Body of pancreas (tissue), 4 donors: Measurements from ENCODE around the gene USP10. TPM values are rescaled to one million over a fixed set of nuclear protein-coding genes. Genes with fewer than 3 reads are reported as not detected.

Experiments
- ATAC-seq: fragments of 150-250 bp; one replicate; pipeline ENCODE4 v1.9.1; 2016
- DNase-seq, 4 donors: peaks; one replicate each; pipeline ENCODE4 v3.0.0-alpha.2; 2019
- H3K27ac ChIP-seq, 4 donors: fragments of 200-600 bp; sonication (generic); 1 replicate in 3 of 4; 2 replicates in 1 of 4; pipeline versions ENCODE4 v1.5.1 to v1.6.1; 2016 to 2019; ENCODE audit warnings: mild to moderate bottlenecking in 1 of 4, mixed read lengths in 1 of 4, moderate library complexity in 1 of 4
- H3K27me3 ChIP-seq, 2 donors: fragments of 200-600 bp; sonication (generic); one replicate each; pipeline ENCODE4 v1.6.0; 2016; ENCODE audit warnings: mild to moderate bottlenecking in 1 of 2
- H3K36me3 ChIP-seq, 2 donors: fragments of 200-600 bp; sonication (generic); replicated peaks in 1 of 2; 2 replicates each; pipeline ENCODE4 v1.5.1; 2016; ENCODE audit warnings: low read depth in 2 of 2; ENCODE audit not compliant: insufficient read depth in 1 of 2
- H3K4me1 ChIP-seq: fragments of 200-600 bp; sonication (generic); one replicate; pipeline ENCODE4 v1.6.0; 2016
- H3K4me3 ChIP-seq, 2 donors: fragments of 200-600 bp; sonication (generic); 1 replicate in 1 of 2; 2 replicates in 1 of 2; pipeline ENCODE4 v1.5.1; 2016 to 2019
- H3K9me3 ChIP-seq, 3 donors: fragments of 200-600 bp; sonication (generic); 1 replicate in 2 of 3; 2 replicates in 1 of 3; pipeline ENCODE4 v1.5.1; 2016
- CTCF ChIP-seq, 7 experiments: fragments of 450-650 bp in 4 of 7; fragments of 200-600 bp in 3 of 7; sonication (generic) in 3 of 7; IDR thresholded peaks; one replicate each; pipeline ENCODE4 v1.5.1; 2016 to 2019; ENCODE audit warnings: antibody characterized with exemption in 7 of 7
- POLR2A ChIP-seq, 3 donors: fragments of 450-650 bp; IDR thresholded peaks; one replicate each; pipeline ENCODE4 v1.6.1; 2016; ENCODE audit warnings: antibody characterized with exemption in 3 of 3, mild to moderate bottlenecking in 2 of 3
- WGBS, 2 donors: methylation state at CpG; one replicate each; pipeline ENCODE4 v1.1.5; 2017; 5-methylcytosine and 5-hydroxymethylcytosine counted together
- intact Hi-C: fragments of 100-400 bp; cut with DNase I; formaldehyde crosslinking; loops from one replicate; pipeline ENCODE4 v1.15.1; 2023
- total RNA-seq, 2 donors: library from RNA; depleted of rRNA; stranded (reverse); fragments of >200 nt; gene quantifications; one replicate each; pipeline ENCODE4 v1.1.0, GENCODE V29; 2016

Gene USP10
- total RNA-seq, 2 donors from 2014 or later = 24.6 to 32.3 TPM

GRCh38 chr16:84749072-84749471 lies 49.3 kb downstream of the USP10 start:
- H3K9me3 ChIP-seq = no peaks in the 10 kb centered on the region
- ATAC-seq = no peak
- peaks cover 0 to 3% of the 10 kb centered on the region in 2 donors for H3K36me3 ChIP-seq
- H3K4me3 ChIP-seq = no peak overlapping the region
- H3K27me3 ChIP-seq = no peaks in the 10 kb centered on the region
- peaks cover 5% of the 10 kb centered on the region for H3K4me1 ChIP-seq
- intact Hi-C loops = no loop called here
- no peak overlapping the region for H3K27ac ChIP-seq
- no peak for TF ChIP-seq POLR2A (IDR thresholded peaks at IDR 0.05)
- TF ChIP-seq CTCF (IDR thresholded peaks at IDR 0.05) = no peak
- 95 to 96% methylated on average over 2 of the region's 2 CpGs for WGBS, 2 donors
- no peak for DNase-seq

GRCh38 chr16:84749815-84750214 lies 50.0 kb downstream of the USP10 start:
- Histone ChIP-seq H3K4me3 (no peak overlapping the region), H3K9me3 (no peaks in the 10 kb centered on the region), H3K4me1 (peaks cover 13% of the 10 kb centered on the region), H3K36me3 (peaks cover 0 to 3% of the 10 kb centered on the region in 2 donors), H3K27me3 (no peaks in the 10 kb centered on the region), H3K27ac (no peak overlapping the region)
- DNase-seq (no peak), ATAC-seq (no peak)
- TF ChIP-seq POLR2A (IDR thresholded peaks at IDR 0.05) (no peak), CTCF (IDR thresholded peaks at IDR 0.05) (no peak)
- 51 to 67% methylated on average over 7 to 8 of the region's 8 CpGs for WGBS, 2 donors
- intact Hi-C loops = loop anchor here (5.0 kb wide), 1 partner anchor 197 kb away; no protein-coding TSS in a partner anchor

GRCh38 chr16:84750575-84750974 lies 50.8 kb downstream of the USP10 start:
- Histone ChIP-seq H3K9me3 (no peaks in the 10 kb centered on the region), H3K27me3 (no peaks in the 10 kb centered on the region), H3K27ac (no peak overlapping the region), H3K4me3 (no peak overlapping the region), H3K36me3 (peaks cover 0 to 3% of the 10 kb centered on the region in 2 donors), H3K4me1 (peaks cover 14% of the 10 kb centered on the region)
- TF ChIP-seq CTCF (IDR thresholded peaks at IDR 0.05) = no peak
- TF ChIP-seq POLR2A (IDR thresholded peaks at IDR 0.05) = no peak
- 88% methylated on average over 4 of the region's 4 CpGs for WGBS, 2 donors
- intact Hi-C loops = loop anchor here (5.0 kb wide), 1 partner anchor 197 kb away; no protein-coding TSS in a partner anchor
- no peak for ATAC-seq
- no peak for DNase-seq

GRCh38 chr16:84751241-84751640 lies 51.4 kb downstream of the USP10 start:
- intact Hi-C loops = loop anchor here (5.0 kb wide), 1 partner anchor 196 kb away; no protein-coding TSS in a partner anchor
- peak overlapping the region in 1 of 4 donors; percentile 5 for H3K27ac ChIP-seq
- peaks cover 0 to 3% of the 10 kb centered on the region in 2 donors for H3K36me3 ChIP-seq
- DNase-seq (peak in 1 of 4 donors; percentile 26), ATAC-seq (no peak)
- no peaks in the 10 kb centered on the region for H3K27me3 ChIP-seq
- 68 to 87% methylated on average over 6 of the region's 6 CpGs for WGBS, 2 donors
- peaks cover 14% of the 10 kb centered on the region for H3K4me1 ChIP-seq
- no peak overlapping the region for H3K4me3 ChIP-seq
- TF ChIP-seq CTCF (IDR thresholded peaks at IDR 0.05) = no peak
- no peak for TF ChIP-seq POLR2A (IDR thresholded peaks at IDR 0.05)
- no peaks in the 10 kb centered on the region for H3K9me3 ChIP-seq

GRCh38 chr16:84751947-84752346 lies 52.1 kb downstream of the USP10 start:
- intact Hi-C loops = loop anchor here (5.0 kb wide), 1 partner anchor 195 kb away; no protein-coding TSS in a partner anchor
- peak overlapping the region in 1 of 4 donors; percentile 5 for H3K27ac ChIP-seq
- peaks cover 14% of the 10 kb centered on the region for H3K4me1 ChIP-seq

More at GRCh38 chr16:84751947-84752346, 52.1 kb downstream of the USP10 start:
- Histone ChIP-seq H3K9me3 (no peaks in the 10 kb centered on the region), H3K36me3 (peaks cover 0 to 2% of the 10 kb centered on the region in 2 donors), H3K27me3 (no peaks in the 10 kb centered on the region), H3K4me3 (no peak overlapping the region)
- TF ChIP-seq CTCF (IDR thresholded peaks at IDR 0.05) = no peak
- ATAC-seq (no peak), DNase-seq (no peak)
